Stimulated activated CD8-positive, alpha-beta memory T cell treated with anti-CD3 and anti-CD28 coated beads, Interleukin-15, amount 100 ng/mL, for 4 hours (primary cell): ENCODE measurements around the gene CXCR2.

Experiments used
- DNase-seq, 2 donors: peaks; one replicate each; pipeline ENCODE4 v3.0.0-alpha.2; 2020; ENCODE audit warnings: low read depth in 2 of 2

CXCR2 gene

DNA sequence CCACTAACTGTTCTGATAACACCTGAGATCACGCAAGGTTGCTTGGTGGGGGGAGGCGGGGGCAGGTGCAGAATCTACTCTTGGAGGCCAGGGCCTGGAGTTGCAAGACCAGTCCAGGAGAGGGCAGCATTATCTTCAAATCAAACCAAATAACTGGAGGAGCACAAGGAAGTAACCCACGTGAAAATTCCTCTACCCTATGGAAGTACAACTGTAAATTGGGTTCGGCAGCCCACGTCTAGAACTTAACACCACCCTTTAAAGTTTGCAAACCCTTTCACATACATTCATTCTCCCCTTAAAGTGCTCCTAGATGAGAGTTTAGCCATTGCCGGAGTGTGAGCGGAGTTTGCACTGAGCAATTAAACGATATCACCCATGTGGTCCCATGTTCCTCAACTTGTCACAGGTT, 60.5 kb downstream of the CXCR2 start:
- DNase-seq = peak; percentile 26 to 55
